ENCODE measurements around the gene TRAF3.

Gene TRAF3

GRCh38 chr14:102953100-102953499 lies 175.9 kb downstream of the TRAF3 start:
- H3K4me3 ChIP-seq (ENCODE audit: low read depth, low read length), result no peak overlapping the region
- DNase-seq (ENCODE audit: low read depth), result no peak

- DNase-seq (ENCODE audit: low read depth), result no peak
- H3K4me3 ChIP-seq (ENCODE audit: low read depth, low read length), result no peak overlapping the region
Observed at GRCh38 chr14:102954081-102954789, 177.0 kb downstream of the TRAF3 start.

GRCh38 chr14:102955636-102956408 lies 178.6 kb downstream of the TRAF3 start:
- no peak overlapping the region for H3K4me3 ChIP-seq (ENCODE audit: low read depth, low read length)
- DNase-seq (ENCODE audit: low read depth), result no peak

- H3K4me3 ChIP-seq (ENCODE audit: low read depth, low read length), result no peak overlapping the region
- DNase-seq (ENCODE audit: low read depth), result no peak
Observed at GRCh38 chr14:102957222-102957621, 180.0 kb downstream of the TRAF3 start.

GRCh38 chr14:102958461-102958860 lies 181.2 kb downstream of the TRAF3 start:
- DNase-seq (ENCODE audit: low read depth), result no peak
- H3K4me3 ChIP-seq (ENCODE audit: low read depth, low read length), result no peak overlapping the region
